GM03348 (cell line): ENCODE data around the gene MLLT10.

ENCODE experiments used
- DNase-seq: peaks from one replicate; pipeline ENCODE4 v3.0.0; 2012; ENCODE audit warnings: low spot score

Gene MLLT10

DNA sequence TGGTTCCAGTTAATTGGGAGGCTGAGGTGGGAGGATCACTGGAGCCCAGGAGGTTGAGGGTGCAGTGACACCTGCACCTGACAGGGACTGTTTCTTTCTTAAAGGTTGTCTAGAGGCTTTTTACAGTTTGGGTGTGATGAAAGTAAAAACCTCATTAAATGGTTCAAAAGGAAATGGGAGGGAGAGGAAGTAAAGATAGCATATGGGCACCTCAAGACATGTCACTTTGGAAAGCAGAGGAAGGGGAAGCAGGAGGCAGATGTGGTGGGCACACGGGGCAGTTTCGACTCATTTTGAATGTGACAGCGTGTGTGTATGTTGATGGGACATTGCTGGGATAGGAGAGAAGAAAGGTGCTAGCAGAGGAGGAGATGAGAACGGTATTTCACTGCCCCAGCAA is 203.1 kb downstream of the MLLT10 start:
- no peak for DNase-seq

DNA sequence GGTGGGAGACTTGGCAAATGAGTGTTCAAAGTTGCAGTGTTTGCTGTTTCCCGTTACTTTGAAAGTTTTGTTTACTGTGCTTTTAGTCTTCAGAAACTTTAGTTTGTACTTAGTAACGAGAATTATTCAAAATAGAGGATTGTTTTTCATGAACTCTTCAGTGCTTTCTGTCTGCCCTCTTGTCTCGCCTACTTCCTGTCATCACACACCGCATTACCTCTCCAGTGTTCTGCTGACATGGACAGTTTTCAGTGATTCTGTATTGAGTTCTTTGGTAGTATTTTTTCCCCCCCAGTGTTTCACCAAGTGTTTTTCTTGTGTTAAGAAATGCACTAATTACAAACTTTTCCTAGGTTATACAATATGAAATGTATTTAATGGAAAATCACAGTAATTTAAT is 207.0 kb downstream of the MLLT10 start:
- DNase-seq: no peak

DNA sequence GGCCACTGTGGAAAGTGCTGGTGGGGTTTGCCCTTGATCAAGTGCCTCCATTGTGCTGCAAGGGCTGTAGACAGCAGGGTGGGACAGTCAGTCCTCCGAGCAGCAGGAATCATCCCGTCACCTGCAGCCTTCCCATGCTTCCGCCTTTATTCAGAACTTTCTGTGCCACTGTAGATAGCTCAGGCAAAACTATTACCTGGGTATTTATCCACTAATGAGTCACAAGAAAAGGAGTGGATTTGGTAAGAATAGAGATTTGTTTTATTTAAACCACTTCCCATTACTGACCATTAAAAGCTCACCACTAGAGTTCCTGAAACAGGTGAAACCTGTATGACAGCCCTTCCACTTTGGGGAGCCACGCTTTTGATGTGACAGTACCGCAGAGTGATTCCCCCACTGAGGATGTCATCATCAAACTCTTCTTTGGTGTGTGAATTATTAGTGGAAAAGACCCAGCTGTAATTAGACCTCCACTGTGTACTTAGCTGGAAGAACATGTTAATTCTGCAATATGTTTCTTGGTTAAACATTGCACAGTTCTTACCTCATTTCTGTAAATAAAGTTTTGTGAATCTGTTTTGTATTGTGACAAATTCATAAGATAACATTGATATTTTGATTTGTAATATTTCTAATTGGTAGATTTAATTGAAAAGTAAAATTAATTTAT is 208.8 kb downstream of the MLLT10 start:
- no peak for DNase-seq

DNA sequence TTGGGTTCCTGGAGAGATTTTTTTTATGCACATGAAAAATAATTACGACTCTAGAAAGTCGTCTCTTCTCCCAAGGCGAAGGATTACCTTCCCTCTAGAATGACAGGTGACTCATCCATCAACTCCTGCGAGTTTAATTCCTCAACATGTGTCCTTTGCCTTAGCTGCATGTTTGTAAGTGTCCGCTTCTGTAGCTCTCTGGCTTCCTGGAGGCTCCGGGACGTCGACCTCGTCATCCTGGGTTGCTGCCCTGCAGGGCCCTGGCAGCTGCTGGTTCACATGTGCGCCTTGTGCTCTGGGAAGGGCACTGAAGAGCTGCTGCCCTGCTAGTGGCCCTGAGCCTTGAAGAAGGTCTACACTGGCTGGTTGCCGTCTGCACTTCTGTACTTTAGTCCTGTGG is 210.2 kb downstream of the MLLT10 start:
- no peak for DNase-seq

DNA sequence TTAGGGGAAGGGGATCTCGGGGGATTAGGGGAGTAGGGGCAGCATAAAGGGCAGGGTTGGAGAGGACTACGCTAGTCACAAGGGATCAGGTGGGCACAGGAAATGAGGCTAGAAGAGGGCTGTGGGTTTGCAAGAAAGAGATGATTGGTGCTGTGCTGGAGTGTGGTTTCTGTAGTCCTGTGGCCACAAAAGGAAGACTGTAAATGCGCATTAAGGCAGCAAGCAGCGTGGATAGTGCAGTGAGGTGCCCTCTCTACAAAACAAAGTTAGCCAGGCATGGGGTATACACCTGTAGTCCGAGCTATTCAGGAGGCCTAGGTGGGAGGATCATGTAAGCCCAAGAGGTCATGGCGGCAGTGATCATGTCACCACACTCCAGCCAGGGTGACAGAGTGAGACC is 212.1 kb downstream of the MLLT10 start:
- no peak for DNase-seq

DNA sequence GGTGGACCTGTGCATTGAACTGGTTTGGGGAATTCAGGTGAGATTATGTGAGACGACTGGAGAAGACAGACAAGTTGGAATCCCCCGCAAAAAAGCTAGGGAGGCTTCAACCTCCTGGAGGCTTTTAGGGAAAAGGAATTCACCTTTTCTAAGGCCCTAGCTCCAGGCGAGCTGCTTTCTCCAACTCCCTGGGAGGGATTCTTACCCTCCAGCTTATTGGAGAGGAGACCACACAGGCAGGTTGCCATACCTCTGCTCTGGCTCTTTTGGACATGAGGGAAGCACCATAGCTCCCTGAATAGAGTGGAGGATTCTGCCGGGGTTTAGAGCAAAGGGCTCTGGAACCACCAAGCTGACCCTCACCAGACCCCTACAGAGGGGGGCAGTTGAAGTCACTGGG is 213.8 kb downstream of the MLLT10 start:
- no peak for DNase-seq

DNA sequence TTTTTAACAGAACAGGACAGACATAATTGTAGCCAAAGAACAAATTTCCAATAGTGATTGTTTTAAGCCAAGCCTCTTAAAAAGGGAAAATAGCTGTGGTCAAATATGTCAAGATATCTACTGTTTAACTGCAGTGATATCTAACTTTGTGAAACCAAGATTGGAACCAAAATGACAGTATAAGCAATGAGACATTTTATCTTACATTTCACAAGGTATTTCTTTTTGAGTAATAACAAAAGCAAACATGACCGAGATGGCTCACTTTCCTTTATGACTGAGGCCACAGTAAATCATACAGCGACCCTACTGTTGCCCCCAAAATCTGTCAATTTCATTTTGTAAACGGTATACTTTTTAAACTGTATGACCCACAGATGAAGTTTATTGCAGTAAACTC is 215.8 kb downstream of the MLLT10 start:
- DNase-seq: no peak

DNA sequence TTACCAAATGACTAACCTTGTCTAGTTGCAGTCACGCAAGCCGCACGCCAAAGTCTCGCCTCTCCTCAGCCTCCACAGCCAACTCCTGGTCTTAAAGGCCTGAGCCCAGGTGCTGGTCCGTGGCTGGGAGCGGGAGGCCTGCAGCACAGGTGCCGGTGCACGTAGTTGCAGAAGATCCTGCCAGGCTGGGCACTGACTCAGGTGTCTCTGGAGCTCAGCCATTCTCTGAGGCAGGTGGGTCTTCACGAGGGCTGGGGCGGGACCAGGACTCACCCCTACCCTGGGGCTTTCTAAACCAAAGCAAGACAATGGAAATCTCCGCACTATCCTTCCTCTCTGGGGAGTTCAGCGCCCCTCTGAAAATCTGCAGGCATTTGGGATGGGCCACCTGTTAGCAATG is 216.4 kb downstream of the MLLT10 start:
- no peak for DNase-seq

DNA sequence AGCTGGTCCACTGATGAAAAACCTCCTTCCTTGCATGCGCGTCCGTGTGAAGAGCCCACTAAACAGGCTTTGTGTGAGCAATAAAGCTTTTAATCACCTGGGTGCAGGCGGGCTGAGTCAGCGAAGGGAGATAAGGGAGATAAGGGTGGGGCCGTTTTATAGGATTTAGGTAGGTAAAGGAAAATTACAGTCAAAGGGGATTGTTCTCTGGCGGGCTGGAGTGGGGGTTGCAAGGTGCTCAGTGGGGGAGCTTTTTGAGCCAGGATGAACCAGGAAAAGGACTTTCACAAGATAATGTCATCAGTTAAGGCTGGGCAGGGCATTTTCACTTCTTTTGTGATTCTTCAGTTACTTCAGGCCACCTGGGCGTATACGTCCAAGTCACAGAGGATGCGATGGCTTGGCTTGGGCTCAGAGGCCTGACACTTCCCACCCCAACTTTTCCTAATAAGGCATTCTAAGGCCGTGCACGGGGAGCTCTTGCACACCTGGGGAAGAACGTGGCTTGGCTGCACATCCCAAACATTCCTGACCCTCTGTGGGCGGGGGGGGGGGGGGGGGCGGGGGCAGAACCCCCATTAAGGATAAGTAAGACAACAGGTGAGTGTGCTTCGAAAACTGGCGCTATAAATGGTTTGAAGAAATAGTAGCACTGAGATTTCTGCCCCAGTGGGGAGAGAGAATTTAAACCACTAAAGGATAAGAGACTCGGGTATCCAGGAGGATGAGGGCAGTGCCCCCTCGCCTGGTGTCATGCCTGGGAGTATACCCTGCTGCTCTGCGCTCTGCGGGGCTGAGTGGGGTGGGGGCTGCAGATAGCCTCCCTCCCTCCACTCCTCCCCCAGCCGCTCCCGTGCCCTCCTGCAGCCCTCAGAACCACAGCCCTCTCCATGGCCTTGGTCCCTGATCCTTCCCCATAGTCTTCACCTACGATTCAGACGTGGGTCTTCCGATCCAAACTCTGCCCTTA is 217.6 kb downstream of the MLLT10 start:
- DNase-seq: no peak

DNA sequence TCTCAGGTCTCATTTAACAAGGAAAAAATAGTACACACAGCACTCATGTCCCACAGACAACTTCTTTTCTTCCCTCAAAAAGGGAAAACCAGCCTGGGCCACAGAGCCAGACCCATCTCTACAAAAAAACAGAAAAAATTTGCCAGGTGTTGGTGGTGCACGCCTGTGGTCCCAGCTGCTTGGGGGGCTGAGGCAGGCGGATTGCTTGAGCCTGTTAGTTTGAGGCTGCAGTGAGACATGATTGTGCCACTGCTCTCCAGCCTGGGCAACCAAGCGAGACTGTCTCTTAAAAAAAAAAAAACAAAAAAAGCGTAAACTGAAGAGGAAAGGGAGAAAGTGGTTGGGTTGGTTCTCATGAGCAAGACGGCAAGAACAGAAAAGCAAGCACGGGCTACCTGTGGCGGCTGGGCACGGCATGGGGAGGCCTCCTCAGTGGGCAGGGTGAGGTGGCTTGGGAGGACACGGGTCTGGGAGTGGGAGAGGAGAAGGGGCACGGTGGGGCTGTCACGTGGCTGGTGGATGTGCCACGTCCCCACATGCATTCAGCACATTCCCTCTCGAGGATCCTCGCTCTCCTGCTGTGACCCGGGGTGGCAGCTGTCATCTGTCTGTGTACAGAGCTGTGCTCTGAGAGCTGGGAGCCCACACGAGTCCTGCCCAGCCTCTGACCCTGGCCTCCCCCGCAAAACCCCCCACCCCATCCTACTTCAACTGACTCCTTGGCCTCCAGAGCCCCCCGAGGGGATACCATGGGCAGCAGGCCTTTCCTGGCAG is 219.7 kb downstream of the MLLT10 start:
- no peak for DNase-seq

DNA sequence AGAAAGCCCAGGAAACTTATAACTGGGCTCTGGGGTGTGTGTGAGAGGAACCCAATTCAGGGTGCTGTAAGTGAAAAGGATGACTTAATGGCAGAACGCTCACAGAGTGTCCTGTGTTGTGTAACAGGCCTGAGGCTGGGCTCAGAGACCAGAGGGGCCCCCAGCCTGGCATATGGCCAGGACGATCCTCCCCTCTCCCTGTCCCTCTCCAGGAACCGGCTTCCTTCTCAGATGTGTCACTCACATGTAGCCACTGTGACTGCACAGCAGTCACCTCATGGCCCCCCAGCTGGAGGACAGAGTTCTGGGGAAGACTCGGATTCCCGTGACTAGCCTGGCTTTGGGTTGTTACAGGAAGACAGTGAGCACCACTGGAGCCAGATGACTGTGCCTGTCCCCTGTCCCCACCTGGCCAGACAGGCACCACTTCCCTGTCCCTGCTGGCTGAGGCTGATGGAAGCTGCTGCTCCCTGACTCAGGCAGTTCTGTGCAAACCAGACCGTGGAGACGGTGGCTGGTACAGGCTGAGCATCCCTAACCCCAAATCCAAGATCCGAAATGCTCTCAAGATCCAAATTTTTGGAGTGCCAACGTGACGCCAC is 220.5 kb downstream of the MLLT10 start:
- no peak for DNase-seq

DNA sequence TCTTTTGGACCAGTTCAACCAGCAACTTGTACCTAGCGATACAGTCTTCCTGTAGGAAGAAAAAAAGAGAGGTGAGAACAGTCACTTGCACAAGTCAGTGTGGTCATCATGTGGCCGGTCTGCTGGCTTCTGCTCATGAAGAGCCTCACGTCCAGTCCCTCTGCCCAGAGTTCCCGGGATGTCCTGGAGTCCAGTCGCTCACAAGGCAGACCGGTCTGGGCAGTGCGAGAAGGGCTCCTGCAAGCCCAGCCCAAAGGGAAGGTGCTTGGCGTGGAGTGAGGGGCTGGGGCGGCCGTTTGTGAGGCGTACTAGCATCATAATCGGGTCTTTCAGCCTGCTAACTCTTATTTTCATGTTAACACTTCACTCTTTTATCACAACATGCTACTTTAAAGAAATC is 222.7 kb downstream of the MLLT10 start:
- DNase-seq: no peak

DNA sequence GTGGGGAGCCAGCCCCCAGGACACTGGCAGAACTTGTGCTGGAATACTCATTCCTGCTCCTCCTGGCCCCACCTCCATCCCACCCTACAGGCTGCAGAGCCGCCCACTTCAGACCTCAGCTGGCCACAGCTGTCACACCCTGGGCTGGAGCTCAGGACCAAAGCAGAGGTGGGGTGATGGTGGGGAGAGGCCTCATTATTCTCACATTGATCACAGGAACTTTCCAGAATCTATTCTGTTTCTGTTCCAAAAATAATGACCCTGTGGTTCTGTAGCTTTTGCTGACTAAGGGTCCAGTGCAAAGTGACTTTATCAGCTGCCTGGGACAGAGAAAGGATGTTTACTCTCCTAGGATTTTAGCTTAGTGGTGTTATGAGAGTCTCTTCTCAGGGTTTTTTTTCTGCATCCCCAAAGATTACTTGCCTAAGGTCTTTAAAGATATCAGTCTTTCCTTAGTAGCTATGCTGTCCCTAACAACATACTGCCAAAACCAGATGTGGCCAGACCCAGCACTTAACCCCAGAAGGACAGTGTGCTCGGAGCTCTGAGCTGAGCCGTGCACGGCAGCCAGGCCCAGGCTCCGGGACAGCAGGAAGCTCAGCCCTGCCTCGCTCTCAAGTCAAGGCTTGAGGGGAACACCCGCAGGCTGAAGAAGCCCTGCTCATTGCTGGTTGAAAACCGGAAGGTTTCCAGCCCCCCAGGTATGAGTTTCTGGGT is 223.3 kb downstream of the MLLT10 start:
- no peak for DNase-seq

DNA sequence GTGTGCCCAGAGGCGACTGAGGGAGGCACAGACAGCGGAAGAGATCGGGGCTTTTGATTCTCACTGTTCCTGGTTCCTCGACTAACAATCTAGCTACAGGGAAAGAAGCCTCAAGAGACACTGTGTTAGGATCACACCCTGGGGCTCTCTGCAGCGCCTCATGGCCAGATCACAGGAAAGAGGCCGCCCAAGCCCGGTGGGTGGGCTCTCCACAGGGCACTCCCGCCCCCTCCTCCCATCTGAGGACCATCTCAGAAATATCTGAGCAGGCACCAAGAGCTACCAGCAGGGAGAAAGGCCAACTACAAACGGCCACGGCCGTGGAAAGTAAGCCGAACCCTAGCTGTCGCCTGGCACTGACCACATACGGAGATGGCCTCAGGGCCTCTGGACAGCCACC is 224.2 kb downstream of the MLLT10 start:
- no peak for DNase-seq

DNA sequence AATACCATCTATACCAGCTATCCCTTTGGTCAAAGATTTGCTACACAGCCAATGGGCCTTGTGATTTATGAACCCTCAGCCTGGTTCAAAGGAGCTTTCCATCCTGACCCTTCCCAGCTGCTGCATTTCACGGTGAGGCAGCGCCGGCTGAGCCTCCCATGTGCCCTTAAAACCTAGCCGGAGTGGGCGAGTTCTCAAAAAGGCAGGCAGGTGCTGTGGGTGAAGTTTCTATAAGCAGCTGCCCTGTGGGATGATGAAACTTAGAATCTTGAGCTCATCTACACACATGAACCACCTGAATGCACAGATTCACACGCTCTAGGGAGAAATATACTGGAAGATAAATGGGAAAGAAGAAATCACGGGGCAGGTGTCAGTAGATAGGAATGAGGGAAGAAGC is 224.7 kb downstream of the MLLT10 start:
- no peak for DNase-seq

DNA sequence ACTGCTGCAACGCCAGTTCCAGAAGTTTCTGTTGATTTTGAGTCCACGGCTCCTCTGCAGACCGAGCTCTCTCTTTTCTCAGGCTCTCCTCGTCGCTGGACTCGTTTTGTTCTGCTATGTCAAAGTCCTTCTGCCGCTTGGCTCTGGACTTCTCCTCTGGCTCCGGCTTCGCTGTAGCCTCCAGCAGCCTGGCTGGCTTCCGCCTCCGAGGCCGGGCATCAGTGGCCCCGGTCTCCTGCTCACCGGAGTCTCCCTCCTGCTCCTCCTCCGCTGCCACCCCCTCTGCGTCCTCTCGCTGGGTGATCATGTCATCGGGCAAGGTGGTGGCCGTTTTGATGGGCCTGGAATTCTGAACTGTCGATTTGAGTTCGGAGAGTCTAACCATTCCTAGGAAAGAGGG is 225.2 kb downstream of the MLLT10 start:
- DNase-seq: no peak

DNA sequence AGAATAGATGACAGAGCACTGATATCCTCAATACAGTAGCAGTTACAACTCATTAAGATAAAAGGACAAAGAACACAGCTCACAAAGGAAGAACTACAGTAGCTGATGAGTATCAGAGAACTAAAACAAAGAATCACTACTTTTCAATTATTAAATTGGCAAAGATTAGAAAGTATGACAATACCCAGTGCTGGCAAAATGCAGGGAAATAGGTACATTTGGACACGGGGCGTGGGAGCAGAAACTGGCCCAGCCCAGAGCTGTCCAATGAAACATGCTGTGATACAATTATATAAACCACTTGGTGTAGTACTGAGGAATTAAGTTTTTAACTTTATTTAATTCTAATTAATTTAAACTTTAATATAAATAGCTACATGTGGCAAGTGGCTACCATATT is 226.3 kb downstream of the MLLT10 start:
- no peak for DNase-seq

DNA sequence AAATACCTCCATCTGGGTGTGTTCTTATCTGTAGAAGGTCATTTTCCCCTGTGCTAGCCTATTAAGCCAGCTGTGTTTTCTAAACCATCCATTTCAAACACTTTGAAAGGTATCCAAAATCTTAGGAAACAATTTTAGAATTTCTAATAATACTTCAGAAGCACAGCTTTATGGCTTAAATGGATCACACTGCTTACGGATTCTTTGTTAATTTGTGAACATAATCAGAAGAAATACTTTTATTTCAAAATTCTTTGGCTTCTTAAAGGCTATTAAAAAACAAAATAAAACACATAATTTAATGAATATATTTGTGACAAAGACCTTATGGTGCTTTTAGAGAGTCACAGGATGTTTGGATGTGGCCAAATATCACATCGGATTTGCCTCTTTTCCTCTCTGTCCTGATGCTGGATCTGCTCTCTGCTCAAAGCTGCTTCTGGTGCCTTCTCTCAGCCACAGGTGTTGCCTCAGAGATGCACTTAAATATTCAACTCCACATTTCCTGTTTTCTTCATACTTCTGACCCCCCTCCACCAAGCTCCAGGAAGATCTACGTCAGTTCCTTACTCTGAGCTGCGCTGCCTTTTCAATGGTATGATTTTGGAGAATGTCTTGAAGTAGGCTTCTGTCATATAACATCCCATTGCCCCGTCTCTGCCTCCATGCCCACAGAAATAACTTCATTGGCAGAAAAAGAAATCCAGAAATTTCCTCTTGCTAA is 230.6 kb downstream of the MLLT10 start:
- DNase-seq: no peak

DNA sequence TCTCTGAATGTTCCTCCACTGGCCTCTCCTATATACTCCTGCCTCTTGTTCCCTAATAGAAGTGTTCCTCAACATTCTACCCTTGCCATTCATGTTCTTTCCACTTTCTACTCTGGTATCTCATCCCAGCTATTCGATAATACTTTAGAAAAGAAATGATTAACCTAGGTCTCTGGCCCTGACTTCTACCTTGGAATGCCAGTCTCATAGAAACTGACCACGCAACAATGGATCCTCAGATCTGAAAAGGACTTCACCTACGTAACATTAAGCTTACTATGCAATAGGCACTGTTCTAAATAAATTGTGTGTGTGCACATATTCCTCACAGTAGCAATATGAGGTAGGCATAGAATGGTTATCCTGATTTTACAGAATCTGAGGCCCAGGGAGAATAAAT is 235.0 kb downstream of the MLLT10 start:
- DNase-seq: no peak

DNA sequence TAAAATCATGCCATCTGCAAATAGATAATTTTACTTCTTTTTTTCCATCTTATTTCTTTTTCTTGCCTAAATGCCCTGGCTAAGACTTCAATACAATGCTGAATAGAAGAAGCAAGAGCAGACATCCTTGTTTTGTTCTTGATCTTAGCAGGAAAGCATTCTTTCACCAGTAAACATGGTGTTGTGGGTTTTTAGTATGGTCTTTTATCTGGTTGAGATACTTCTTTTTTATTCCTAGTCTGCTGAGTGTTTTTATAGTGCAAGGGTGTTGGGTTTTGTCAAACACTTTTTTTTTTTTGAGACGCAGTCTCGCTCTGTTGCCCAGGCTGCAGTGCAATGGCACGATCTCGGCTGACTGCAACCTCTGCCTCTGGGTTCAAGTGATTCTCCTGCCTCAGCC is 237.2 kb downstream of the MLLT10 start:
- no peak for DNase-seq

DNA sequence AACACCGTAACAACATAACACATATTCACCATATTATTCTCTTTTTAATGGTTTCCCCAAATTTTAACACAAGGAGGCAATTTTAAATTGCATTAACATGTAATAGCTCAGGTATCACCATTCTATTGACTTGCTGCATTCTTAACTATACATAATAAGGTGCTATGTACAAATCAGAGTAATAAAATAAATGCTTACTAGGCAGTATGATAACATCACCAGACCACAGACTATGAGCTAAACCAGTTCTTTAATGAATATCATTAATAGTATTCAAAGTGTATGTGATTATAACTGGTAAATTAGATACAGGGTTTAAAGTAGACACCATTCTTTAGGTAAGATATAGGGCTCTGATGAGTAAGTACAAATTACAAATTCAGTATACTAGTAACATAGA is 242.9 kb downstream of the MLLT10 start:
- no peak for DNase-seq
